Testis (tissue), 3 donors: ENCODE measurements around the gene ISL1. TPM values are rescaled to one million over a fixed set of nuclear protein-coding genes. Genes with fewer than 3 reads are reported as not detected.
A peak's percentile ranks its signal among the peaks of the same experiment; 100 is the strongest.

Source experiments
- DNase-seq: peaks from one replicate; pipeline ENCODE4 v3.0.0-alpha.2; 2019
- H3K27ac ChIP-seq, 2 donors: fragments of 200-600 bp; sonication (generic); one replicate each; pipeline ENCODE4 v1.5.1; 2019
- H3K27me3 ChIP-seq: fragments of 200-600 bp; sonication (generic); one replicate; pipeline ENCODE4 v1.5.1; 2019
- H3K36me3 ChIP-seq: fragments of 200-600 bp; sonication (generic); one replicate; pipeline ENCODE4 v1.5.1; 2017; ENCODE audit warnings: low read depth; ENCODE audit errors: missing control alignments
- H3K4me1 ChIP-seq: fragments of 200-600 bp; sonication (generic); one replicate; pipeline ENCODE4 v1.5.1; 2019
- H3K4me3 ChIP-seq, 2 donors: fragments of 200-600 bp; sonication (generic); one replicate each; pipeline ENCODE4 v1.5.1; 2017 to 2019
- H3K9me3 ChIP-seq: fragments of 200-600 bp; sonication (generic); one replicate; pipeline ENCODE4 v1.5.1; 2017
- CTCF ChIP-seq, 3 experiments: fragments of 450-650 bp in 2 of 3; fragments of 200-600 bp in 1 of 3; sonication (generic) in 1 of 3; IDR thresholded peaks; one replicate each; pipeline ENCODE4 v1.5.1; 2016 to 2019; ENCODE audit warnings: antibody characterized with exemption in 3 of 3, mild to moderate bottlenecking in 2 of 3, moderate library complexity in 1 of 3
- POLR2A ChIP-seq: fragments of 450-650 bp; IDR thresholded peaks from one replicate; pipeline ENCODE4 v1.6.1; 2017; ENCODE audit warnings: antibody characterized with exemption, mild to moderate bottlenecking, moderate library complexity
- WGBS, 2 donors: methylation state at CpG; one replicate each; pipeline ENCODE4 v1.1.5; 2018; 5-methylcytosine and 5-hydroxymethylcytosine counted together
- intact Hi-C: fragments of 100-400 bp; cut with DNase I; formaldehyde crosslinking; loops from one replicate; pipeline ENCODE4 v1.15.1; 2023; ENCODE audit warnings: low total_unique reads
- polyA plus RNA-seq: library from polyadenylated mRNA; stranded (reverse); fragments of 350-450 nt; fragmentation: Illumina TruSeq; extraction: RNeasy Lipid Tissue Mini Kit (QIAGEN cat#74804); gene quantifications from one replicate; pipeline ENCODE4 v1.2.3, GENCODE V29; 2014; ENCODE audit warnings: low read depth, low replicate concordance; ENCODE audit not compliant: insufficient read depth
- total RNA-seq, 2 donors: library from RNA; depleted of rRNA; stranded (reverse); fragments of >200 nt; gene quantifications; one replicate each; pipeline ENCODE4 v1.2.3, GENCODE V29; 2016

Gene ISL1
- total and polyA plus RNA-seq, 3 donors from 2014 or later = 2.4 to 5.4 (median 4.5) TPM

- DNase-seq = peak; percentile 60
- Histone ChIP-seq H3K9me3 (no peaks in the 10 kb centered on the region), H3K27ac (no peak overlapping the region), H3K36me3 (no peaks in the 10 kb centered on the region), H3K4me3 (no peak overlapping the region), H3K4me1 (peaks cover 14% of the 10 kb centered on the region), H3K27me3 (no peaks in the 10 kb centered on the region)
- intact Hi-C loops = no loop called here
- 1 to 2% methylated on average over 7 of the region's 7 CpGs for WGBS, 2 donors
- TF ChIP-seq POLR2A (no peak), CTCF (IDR thresholded peaks at IDR 0.05) (peak in 2 of 3 experiments; percentile 12 to 39)
Observed at GRCh38 chr5:51380603-51381207, 2.5 kb upstream of the ISL1 start.

GRCh38 chr5:51381761-51382474 is 1.3 kb upstream of the ISL1 start:
- Histone ChIP-seq H3K27ac (no peak overlapping the region), H3K4me1 (peaks cover 14% of the 10 kb centered on the region), H3K9me3 (no peaks in the 10 kb centered on the region), H3K36me3 (no peaks in the 10 kb centered on the region), H3K27me3 (no peaks in the 10 kb centered on the region), H3K4me3 (peak overlapping the region in 1 of 2 donors; percentile 54)
- TF ChIP-seq POLR2A (no peak), CTCF (IDR thresholded peaks at IDR 0.05) (no peak)
- WGBS, 2 donors = 4 to 7% methylated on average over 19 of the region's 19 CpGs
- no peak for DNase-seq
- intact Hi-C loops = no loop called here

GRCh38 chr5:51382521-51383130 is 622 bp upstream of the ISL1 start:
- TF ChIP-seq CTCF (IDR thresholded peaks at IDR 0.05) = no peak
- no peak for TF ChIP-seq POLR2A
- intact Hi-C loops = no loop called here
- H3K27me3 ChIP-seq = no peaks in the 10 kb centered on the region
- H3K4me3 ChIP-seq = peak overlapping the region; percentile 43 to 54
- no peak overlapping the region for H3K27ac ChIP-seq
- DNase-seq = no peak
- no peaks in the 10 kb centered on the region for H3K9me3 ChIP-seq
- WGBS, 2 donors = 1 to 2% methylated on average over 35 to 45 of the region's 45 CpGs
- no peaks in the 10 kb centered on the region for H3K36me3 ChIP-seq
- peaks cover 14% of the 10 kb centered on the region for H3K4me1 ChIP-seq

- Histone ChIP-seq H3K4me3 (no peak overlapping the region), H3K27me3 (no peaks in the 10 kb centered on the region), H3K4me1 (peaks cover 3% of the 10 kb centered on the region), H3K9me3 (no peaks in the 10 kb centered on the region), H3K36me3 (no peaks in the 10 kb centered on the region), H3K27ac (no peak overlapping the region)
- no peak for TF ChIP-seq POLR2A
- no peak for TF ChIP-seq CTCF (IDR thresholded peaks at IDR 0.05)
- intact Hi-C loops = no loop called here
- 9% methylated on average over 12 of the region's 12 CpGs for WGBS, 2 donors
- DNase-seq = no peak
Observed at GRCh38 chr5:51384281-51384840, 1.1 kb downstream of the ISL1 start.
